GM13976 (cell line): Measurements from ENCODE around the gene DBR1.

ENCODE experiments used
- DNase-seq: peaks from one replicate; pipeline ENCODE4 v3.0.0; 2012; ENCODE audit warnings: low spot score
- in situ Hi-C: fragments of 300-500 bp; cut with MboI; formaldehyde crosslinking; loops from one replicate; pipeline ENCODE4 v1.12.0; 2022; ENCODE audit warnings: low sequenced_read_pairs, mixed read lengths, inconsistent platforms; ENCODE audit not compliant: unreplicated experiment
- TF ChIP-seq, protein P1 (sequence below): IDR thresholded peaks from 2 replicates; pipeline ENCODE4 v1.5.1; 2012; ENCODE audit warnings: borderline replicate concordance, mild to moderate bottlenecking; ENCODE audit not compliant: insufficient read depth; ENCODE audit errors: extremely low read depth, missing control alignments, control extremely low read depth

DBR1 gene

DNA sequence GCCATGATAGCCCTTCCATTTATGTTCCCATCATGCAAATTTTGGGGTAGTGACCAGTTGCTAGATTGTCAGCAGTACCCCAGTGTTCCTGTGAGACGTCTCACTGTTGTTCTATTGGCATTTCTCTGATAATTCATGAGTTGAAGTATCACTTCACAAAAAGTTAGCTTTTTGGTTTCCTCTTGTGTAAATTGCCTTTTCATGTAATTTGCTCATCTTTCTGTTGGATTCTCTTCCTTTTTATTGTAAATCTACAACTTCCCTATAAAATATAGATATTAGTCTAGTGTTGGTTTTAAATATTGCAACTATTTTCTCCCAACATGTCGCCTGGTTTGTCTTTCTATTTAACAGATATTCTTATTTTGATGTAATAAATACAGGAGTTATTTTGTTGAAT lies 35.0 kb downstream of the DBR1 start:
- DNase-seq: no peak
- in situ Hi-C loops: no loop called here
- TF ChIP-seq, protein P1, sequence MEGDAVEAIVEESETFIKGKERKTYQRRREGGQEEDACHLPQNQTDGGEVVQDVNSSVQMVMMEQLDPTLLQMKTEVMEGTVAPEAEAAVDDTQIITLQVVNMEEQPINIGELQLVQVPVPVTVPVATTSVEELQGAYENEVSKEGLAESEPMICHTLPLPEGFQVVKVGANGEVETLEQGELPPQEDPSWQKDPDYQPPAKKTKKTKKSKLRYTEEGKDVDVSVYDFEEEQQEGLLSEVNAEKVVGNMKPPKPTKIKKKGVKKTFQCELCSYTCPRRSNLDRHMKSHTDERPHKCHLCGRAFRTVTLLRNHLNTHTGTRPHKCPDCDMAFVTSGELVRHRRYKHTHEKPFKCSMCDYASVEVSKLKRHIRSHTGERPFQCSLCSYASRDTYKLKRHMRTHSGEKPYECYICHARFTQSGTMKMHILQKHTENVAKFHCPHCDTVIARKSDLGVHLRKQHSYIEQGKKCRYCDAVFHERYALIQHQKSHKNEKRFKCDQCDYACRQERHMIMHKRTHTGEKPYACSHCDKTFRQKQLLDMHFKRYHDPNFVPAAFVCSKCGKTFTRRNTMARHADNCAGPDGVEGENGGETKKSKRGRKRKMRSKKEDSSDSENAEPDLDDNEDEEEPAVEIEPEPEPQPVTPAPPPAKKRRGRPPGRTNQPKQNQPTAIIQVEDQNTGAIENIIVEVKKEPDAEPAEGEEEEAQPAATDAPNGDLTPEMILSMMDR: no peak

GRCh38 chr3:138137861-138138260 lies 36.9 kb downstream of the DBR1 start:
- in situ Hi-C loops: no loop called here
- TF ChIP-seq, protein P1: no peak
- DNase-seq: no peak

DNA sequence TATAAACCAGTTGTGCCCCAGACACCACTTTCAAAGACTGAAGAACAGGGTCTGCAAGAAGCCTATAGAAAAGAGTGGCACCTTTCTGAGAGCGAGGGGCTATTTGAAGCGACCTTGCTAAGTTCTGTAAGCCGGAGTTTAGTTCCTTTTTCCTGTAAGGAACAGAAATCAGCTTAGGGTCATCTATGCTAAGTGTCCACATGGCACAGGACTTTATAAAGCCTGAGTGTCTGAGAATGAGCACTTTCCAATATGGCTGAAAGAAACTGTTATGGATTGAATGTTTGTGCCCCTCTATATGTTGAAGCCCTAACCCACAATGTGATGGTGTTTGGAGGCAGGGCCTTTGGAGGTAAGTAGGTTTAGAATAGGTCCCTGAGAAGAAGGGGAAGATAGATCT lies 38.5 kb downstream of the DBR1 start:
- no peak for DNase-seq
- TF ChIP-seq, protein P1: no peak
- in situ Hi-C loops: no loop called here

GRCh38 chr3:138135833-138136194 lies 38.9 kb downstream of the DBR1 start:
- no peak for DNase-seq
- in situ Hi-C loops: no loop called here

DNA sequence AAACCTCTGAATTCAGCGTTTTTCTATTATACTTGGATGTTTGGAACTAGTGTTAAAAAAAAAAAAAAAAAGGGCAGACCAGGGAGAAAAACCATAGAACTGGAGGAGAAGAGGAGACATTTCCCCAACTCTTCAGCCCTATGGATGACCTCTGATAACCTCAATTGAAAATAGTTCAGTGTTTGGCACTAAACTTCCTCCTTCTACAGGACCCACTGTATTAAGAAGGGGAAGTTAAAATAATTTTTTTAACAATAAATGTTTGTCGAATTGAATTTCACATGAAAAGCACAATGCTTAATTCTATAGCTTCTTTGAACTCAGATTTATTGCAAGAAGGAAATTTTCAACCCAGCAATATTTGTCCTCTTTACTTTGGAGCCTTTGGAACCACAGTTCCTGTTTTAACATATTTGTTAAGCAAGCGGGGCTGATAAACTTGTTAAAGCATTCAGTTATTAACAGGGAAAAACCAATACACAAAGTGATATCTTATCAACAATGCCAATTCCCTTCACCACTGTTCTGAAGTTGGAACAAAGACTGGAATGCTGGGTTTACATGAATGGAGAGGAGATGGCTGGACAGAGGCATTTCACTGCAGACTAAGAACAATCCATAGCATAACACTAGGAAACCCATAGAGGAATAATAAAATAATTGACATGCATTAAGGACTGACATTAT lies 39.4 kb downstream of the DBR1 start:
- TF ChIP-seq, protein P1: no peak
- in situ Hi-C loops: no loop called here
- no peak for DNase-seq

More at GRCh38 chr3:138135833-138136194, 38.9 kb downstream of the DBR1 start:
- TF ChIP-seq, protein P1: no peak

GRCh38 chr3:138132239-138132638 lies 42.5 kb downstream of the DBR1 start, which contains the start of gene A4GNT:
TSS of gene A4GNT (minus strand) at chr3:138132390. CDS start at chr3:138131256, 1,134 bp downstream.
- in situ Hi-C loops: no loop called here
- no peak for DNase-seq
- TF ChIP-seq, protein P1: no peak
